ENCODE measurements around the gene PLAC1.

The PLAC1 gene

DNA sequence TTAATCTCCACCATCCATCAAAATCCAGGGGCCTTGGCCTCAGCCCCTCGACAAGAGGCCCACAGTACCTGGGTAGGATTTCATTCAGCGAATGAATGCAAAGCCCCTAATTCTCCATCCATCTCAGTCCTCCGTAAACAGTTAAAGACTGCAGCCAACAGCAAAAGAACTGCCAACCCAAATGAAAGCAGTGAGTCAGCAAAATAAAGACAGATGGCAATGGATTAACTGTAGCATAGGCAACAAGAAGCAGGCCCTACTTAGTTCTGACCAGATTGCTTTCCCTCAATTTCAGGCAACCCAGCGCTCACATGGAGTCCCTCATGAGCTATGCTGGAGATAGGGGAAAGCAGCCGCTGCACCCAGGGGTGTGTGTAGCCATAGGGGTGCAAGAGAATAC, 21.4 kb downstream of the PLAC1 start:
- DNase-seq (ENCODE audit: extremely low read depth, insufficient read length), result no peak
- no peaks in the 10 kb centered on the region for H3K27me3 ChIP-seq (replicated peaks; ENCODE audit: control insufficient read depth, insufficient read depth, low read length)
- TF ChIP-seq, protein P1, sequence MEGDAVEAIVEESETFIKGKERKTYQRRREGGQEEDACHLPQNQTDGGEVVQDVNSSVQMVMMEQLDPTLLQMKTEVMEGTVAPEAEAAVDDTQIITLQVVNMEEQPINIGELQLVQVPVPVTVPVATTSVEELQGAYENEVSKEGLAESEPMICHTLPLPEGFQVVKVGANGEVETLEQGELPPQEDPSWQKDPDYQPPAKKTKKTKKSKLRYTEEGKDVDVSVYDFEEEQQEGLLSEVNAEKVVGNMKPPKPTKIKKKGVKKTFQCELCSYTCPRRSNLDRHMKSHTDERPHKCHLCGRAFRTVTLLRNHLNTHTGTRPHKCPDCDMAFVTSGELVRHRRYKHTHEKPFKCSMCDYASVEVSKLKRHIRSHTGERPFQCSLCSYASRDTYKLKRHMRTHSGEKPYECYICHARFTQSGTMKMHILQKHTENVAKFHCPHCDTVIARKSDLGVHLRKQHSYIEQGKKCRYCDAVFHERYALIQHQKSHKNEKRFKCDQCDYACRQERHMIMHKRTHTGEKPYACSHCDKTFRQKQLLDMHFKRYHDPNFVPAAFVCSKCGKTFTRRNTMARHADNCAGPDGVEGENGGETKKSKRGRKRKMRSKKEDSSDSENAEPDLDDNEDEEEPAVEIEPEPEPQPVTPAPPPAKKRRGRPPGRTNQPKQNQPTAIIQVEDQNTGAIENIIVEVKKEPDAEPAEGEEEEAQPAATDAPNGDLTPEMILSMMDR (IDR thresholded peaks at IDR 0.05; ENCODE audit: insufficient read depth, low read length, poor library complexity, severe bottlenecking), result no peak

DNA sequence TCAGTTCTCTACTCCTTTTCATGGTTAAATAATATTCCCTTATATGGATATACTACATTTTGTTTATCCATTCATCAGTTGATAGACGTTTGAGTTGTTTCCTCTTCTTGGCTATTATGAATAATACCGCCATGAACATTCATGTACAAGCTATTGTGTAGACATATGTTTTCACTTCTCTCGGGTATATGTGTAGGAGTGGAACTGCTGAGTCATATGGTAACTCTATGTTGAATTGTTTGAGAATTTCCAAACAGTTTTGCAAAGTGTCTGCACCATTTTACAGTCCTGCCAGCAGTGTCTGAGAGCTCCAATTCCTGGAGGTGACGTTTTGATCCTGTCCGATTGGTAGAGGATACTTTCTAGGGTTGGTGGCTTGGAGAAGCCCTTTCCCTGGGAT, 23.6 kb downstream of the PLAC1 start:
- H3K27me3 ChIP-seq (replicated peaks; ENCODE audit: control insufficient read depth, insufficient read depth, low read length), result no peaks in the 10 kb centered on the region
- TF ChIP-seq, protein P1 (IDR thresholded peaks at IDR 0.05; ENCODE audit: insufficient read depth, low read length, poor library complexity, severe bottlenecking), result no peak
- H3K36me3 ChIP-seq (ENCODE audit: control insufficient read depth, insufficient read depth, low read length), result no peaks in the 10 kb centered on the region
- H3K4me3 ChIP-seq (replicated peaks; ENCODE audit: low read depth, low read length), result no peak overlapping the region
- DNase-seq (ENCODE audit: extremely low read depth, insufficient read length), result no peak

More for the DNA sequence above, 21.4 kb downstream of the PLAC1 start:
- H3K4me3 ChIP-seq (replicated peaks; ENCODE audit: low read depth, low read length), result no peak overlapping the region
- H3K36me3 ChIP-seq (ENCODE audit: control insufficient read depth, insufficient read depth, low read length), result no peaks in the 10 kb centered on the region

DNA sequence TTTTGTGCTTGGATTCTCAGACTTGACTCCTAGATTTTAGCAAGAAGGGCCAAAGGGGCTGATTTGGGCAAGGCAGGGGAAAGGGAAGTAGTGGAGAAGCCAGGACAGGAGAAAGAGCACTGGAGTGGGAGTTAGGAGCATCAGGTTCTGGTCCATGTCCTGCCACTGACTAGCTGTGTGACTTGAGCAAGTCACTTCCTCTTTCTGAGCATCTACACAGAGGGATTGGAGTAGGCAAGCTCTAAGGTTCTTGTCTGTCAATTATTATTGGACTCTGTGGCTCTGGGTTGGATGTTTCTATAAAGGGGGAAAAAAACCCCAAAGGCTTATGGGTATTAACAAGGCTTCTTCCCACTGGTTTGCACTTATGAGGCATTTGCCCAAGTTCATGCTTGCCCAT, 24.4 kb downstream of the PLAC1 start:
- DNase-seq (ENCODE audit: extremely low read depth, insufficient read length), result no peak
- TF ChIP-seq, protein P1 (IDR thresholded peaks at IDR 0.05; ENCODE audit: insufficient read depth, low read length, poor library complexity, severe bottlenecking), result no peak
- no peaks in the 10 kb centered on the region for H3K36me3 ChIP-seq (ENCODE audit: control insufficient read depth, insufficient read depth, low read length)
- H3K27me3 ChIP-seq (replicated peaks; ENCODE audit: control insufficient read depth, insufficient read depth, low read length), result no peaks in the 10 kb centered on the region
- H3K4me3 ChIP-seq (replicated peaks; ENCODE audit: low read depth, low read length), result no peak overlapping the region

DNA sequence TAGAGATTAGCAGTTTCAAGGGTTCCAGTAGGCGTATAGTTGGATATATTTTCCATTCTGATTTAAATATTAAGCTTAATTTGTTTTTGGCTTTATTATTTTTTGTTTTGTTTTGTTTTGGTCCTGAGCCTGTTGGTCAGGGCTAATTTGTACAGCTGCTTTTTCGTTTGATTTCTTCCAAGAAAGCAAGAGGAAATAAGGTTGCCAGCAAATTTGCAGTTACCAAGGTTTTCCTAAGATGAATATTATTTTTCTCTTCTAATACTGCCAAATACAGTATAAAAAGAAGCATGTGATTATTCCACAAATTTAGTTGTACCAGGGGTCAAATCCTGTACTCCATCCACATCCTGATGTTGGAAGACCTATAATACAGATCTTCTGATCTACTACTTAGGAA, 24.9 kb downstream of the PLAC1 start:
- Histone ChIP-seq H3K27me3 (replicated peaks; ENCODE audit: control insufficient read depth, insufficient read depth, low read length) (no peaks in the 10 kb centered on the region), H3K36me3 (ENCODE audit: control insufficient read depth, insufficient read depth, low read length) (no peaks in the 10 kb centered on the region), H3K4me3 (replicated peaks; ENCODE audit: low read depth, low read length) (no peak overlapping the region)
- DNase-seq (ENCODE audit: extremely low read depth, insufficient read length), result no peak
- TF ChIP-seq, protein P1 (IDR thresholded peaks at IDR 0.05; ENCODE audit: insufficient read depth, low read length, poor library complexity, severe bottlenecking), result no peak

DNA sequence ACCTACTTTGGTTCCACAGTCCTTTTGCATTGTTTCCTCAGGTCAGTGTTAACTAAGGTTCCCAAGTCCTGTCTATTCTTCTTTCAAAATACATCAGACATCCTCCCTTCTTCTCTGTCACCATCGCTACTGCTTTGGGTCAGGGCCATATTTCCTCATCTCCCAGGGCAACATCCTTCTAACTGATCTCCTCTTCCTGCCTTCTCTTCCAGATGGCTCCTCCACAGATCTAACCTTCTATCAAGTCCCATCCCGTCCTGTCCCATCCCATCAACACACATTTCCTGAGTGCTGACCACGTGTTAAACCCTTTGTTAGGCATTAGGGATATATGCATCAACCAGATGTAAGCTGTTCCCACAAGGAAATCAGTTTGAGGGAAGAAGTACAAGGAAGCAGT, 25.9 kb downstream of the PLAC1 start:
- no peak for DNase-seq (ENCODE audit: extremely low read depth, insufficient read length)
- Histone ChIP-seq H3K4me3 (replicated peaks; ENCODE audit: low read depth, low read length) (no peak overlapping the region), H3K27me3 (replicated peaks; ENCODE audit: control insufficient read depth, insufficient read depth, low read length) (no peaks in the 10 kb centered on the region), H3K36me3 (ENCODE audit: control insufficient read depth, insufficient read depth, low read length) (no peaks in the 10 kb centered on the region)
- TF ChIP-seq, protein P1 (IDR thresholded peaks at IDR 0.05; ENCODE audit: insufficient read depth, low read length, poor library complexity, severe bottlenecking), result no peak

Measured in GM06990 (cell line).